IMR-90 (cell line): ENCODE results near the gene MYEF2. TPM values are rescaled to one million over a fixed set of nuclear protein-coding genes. Genes with fewer than 3 reads are reported as not detected.

Source experiments
- ATAC-seq: fragments of 200-7000 bp; cut with Tn5 transposase; 2 replicates; pipeline ENCODE4 v1.9.1; 2020; ENCODE audit warnings: low read depth, mild to moderate bottlenecking, moderate library complexity
- BruUV-seq: library from RNA; stranded (reverse); fragments of 400-500 nt; replicated peaks from 2 replicates; lab custom pipeline; 2021; lab: Mats Ljungman, UMichigan
- CTCF ChIA-PET: fragments of 300-600 bp; formaldehyde crosslinking; extraction: SDS; loops from one replicate; lab custom pipeline; 2021; ENCODE audit warnings: antibody characterized with exemption; lab: Yijun Ruan, JAX
- POLR2A ChIA-PET: fragments of 300-600 bp; sonication (Branson Sonifier 250); formaldehyde crosslinking; loops from one replicate; lab custom pipeline; 2022; ENCODE audit warnings: antibody characterized with exemption; ENCODE audit not compliant: unreplicated experiment; lab: Charles Lee
- DNase-seq: peaks from one replicate; pipeline ENCODE4 v3.0.0; 2013
- H2AFZ ChIP-seq: replicated peaks from 2 replicates; pipeline ENCODE3; 2013; ENCODE audit warnings: low read length, mild to moderate bottlenecking; ENCODE audit not compliant: poor library complexity
- H2AK5ac ChIP-seq: 2 replicates; pipeline ENCODE4 v1.6.1; 2013; ENCODE audit warnings: low read depth, low read length, inconsistent platforms
- H2AK9ac ChIP-seq: replicated peaks from 2 replicates; pipeline ENCODE3; 2013; ENCODE audit warnings: mild to moderate bottlenecking, low read depth, low read length, moderate library complexity; ENCODE audit not compliant: poor library complexity
- H2BK120ac ChIP-seq: 2 replicates; pipeline ENCODE4 v1.6.1; 2013; ENCODE audit warnings: low read depth, low read length, inconsistent platforms
- H2BK15ac ChIP-seq: 3 replicates; pipeline ENCODE4 v1.6.1; 2013; ENCODE audit warnings: low read depth, low read length, inconsistent platforms
- H2BK20ac ChIP-seq: 2 replicates; pipeline ENCODE4 v1.6.1; 2013; ENCODE audit warnings: low read depth, mild to moderate bottlenecking, inconsistent platforms, low read length, moderate library complexity
- H2BK5ac ChIP-seq: 2 replicates; pipeline ENCODE4 v1.6.1; 2013; ENCODE audit warnings: mild to moderate bottlenecking, low read depth, low read length, inconsistent platforms; ENCODE audit not compliant: poor library complexity, severe bottlenecking
- H3K14ac ChIP-seq: replicated peaks from 2 replicates; pipeline ENCODE4 v1.6.1; 2013; ENCODE audit warnings: low read depth, low read length, inconsistent platforms
- H3K18ac ChIP-seq: 2 replicates; pipeline ENCODE4 v1.6.1; 2013; ENCODE audit warnings: low read depth, low read length, control low read depth
- H3K23ac ChIP-seq: 2 replicates; pipeline ENCODE4 v1.6.1; 2013; ENCODE audit warnings: low read depth, low read length, inconsistent platforms
- H3K27ac ChIP-seq: 2 replicates; pipeline ENCODE4 v1.5.1; 2013; ENCODE audit warnings: mild to moderate bottlenecking, control low read depth, low read length; ENCODE audit not compliant: insufficient read depth
- H3K27me3 ChIP-seq: 2 replicates; pipeline ENCODE4 v1.6.1; 2013; ENCODE audit warnings: low read length; ENCODE audit not compliant: control insufficient read depth, insufficient read depth
- H3K36me3 ChIP-seq: 2 replicates; pipeline ENCODE4 v1.6.1; 2013; ENCODE audit warnings: low read length, mixed read lengths; ENCODE audit not compliant: control insufficient read depth, insufficient read depth
- H3K4ac ChIP-seq: 2 replicates; pipeline ENCODE4 v1.6.1; 2013; ENCODE audit warnings: low read depth, low read length, inconsistent platforms
- H3K4me1 ChIP-seq: 2 replicates; pipeline ENCODE4 v1.6.1; 2013; ENCODE audit warnings: low read length, mixed read lengths; ENCODE audit not compliant: control insufficient read depth, insufficient read depth
- H3K4me2 ChIP-seq: 2 replicates; pipeline ENCODE4 v1.6.1; 2013; ENCODE audit warnings: low read depth, mild to moderate bottlenecking, control low read depth, low read length, moderate library complexity
- H3K4me3 ChIP-seq: 2 replicates; pipeline ENCODE4 v1.5.1; 2013; ENCODE audit warnings: low read depth, mild to moderate bottlenecking, control low read depth, low read length, moderate library complexity; ENCODE audit not compliant: insufficient read depth
- H3K56ac ChIP-seq: 2 replicates; pipeline ENCODE4 v1.6.1; 2013; ENCODE audit warnings: low read length, inconsistent platforms; ENCODE audit not compliant: insufficient read depth; ENCODE audit errors: extremely low read depth
- H3K79me1 ChIP-seq, 2 experiments: 2 replicates each; pipeline ENCODE4 v1.6.1; 2013; ENCODE audit warnings: low read length in 2 of 2, inconsistent platforms in 1 of 2, low read depth in 1 of 2
- H3K9ac ChIP-seq: 2 replicates; pipeline ENCODE4 v1.6.1; 2013; ENCODE audit warnings: low read depth, low read length, control low read depth
- H3K9me1 ChIP-seq: 2 replicates; pipeline ENCODE4 v1.6.1; 2013; ENCODE audit warnings: low read length, inconsistent platforms; ENCODE audit not compliant: insufficient read depth
- H3K9me3 ChIP-seq: 2 replicates; pipeline ENCODE4 v1.6.1; 2013; ENCODE audit warnings: low read length; ENCODE audit not compliant: control insufficient read depth, insufficient read depth
- H4K20me1 ChIP-seq: 2 replicates; pipeline ENCODE4 v1.6.1; 2013; ENCODE audit warnings: low read length, inconsistent platforms; ENCODE audit not compliant: insufficient read depth
- H4K5ac ChIP-seq: 2 replicates; pipeline ENCODE4 v1.6.1; 2013; ENCODE audit warnings: mild to moderate bottlenecking, low read depth, low read length, control low read depth
- H4K8ac ChIP-seq, 2 experiments: 2 replicates each; pipeline ENCODE4 v1.6.1; 2013; ENCODE audit warnings: low read depth in 2 of 2, low read length in 2 of 2, control low read depth in 1 of 2, inconsistent platforms in 1 of 2
- H4K91ac ChIP-seq: 2 replicates; pipeline ENCODE4 v1.6.1; 2013; ENCODE audit warnings: low read depth, low read length, inconsistent platforms; ENCODE audit not compliant: insufficient read depth
- CEBPB ChIP-seq: IDR thresholded peaks from 2 replicates; pipeline ENCODE4 v1.6.1; 2012; ENCODE audit warnings: low read depth, low read length, improper control_type of control experiment
- MAFK ChIP-seq: IDR thresholded peaks from 2 replicates; pipeline ENCODE4 v1.6.1; 2012; ENCODE audit warnings: low read depth, low read length, improper control_type of control experiment
- MXI1 ChIP-seq: IDR thresholded peaks from 2 replicates; pipeline ENCODE4 v1.6.1; 2012; ENCODE audit warnings: low read depth, mild to moderate bottlenecking, low read length, moderate library complexity, borderline replicate concordance
- NFE2L2 ChIP-seq: fragments of 150-350 bp; IDR thresholded peaks from 2 replicates; pipeline ENCODE4 v1.6.1; 2016; ENCODE audit warnings: low read depth, mild to moderate bottlenecking, low read length
- POLR2A ChIP-seq: IDR thresholded peaks from 2 replicates; pipeline ENCODE4 v1.6.1; 2012; ENCODE audit warnings: mild to moderate bottlenecking, low read depth, low read length
- RFX5 ChIP-seq: IDR thresholded peaks from 2 replicates; pipeline ENCODE4 v1.8.0; 2012; ENCODE audit warnings: low read depth, mild to moderate bottlenecking, low read length, moderate library complexity
- WGBS, 2 experiments: methylation state at CpG; one replicate each; pipeline versions ENCODE4 v1.1.5 to v1.1.7; 2013; ENCODE audit warnings: missing lambda C conversion rate in 2 of 2; ENCODE audit not compliant: insufficient read length in 1 of 2; ENCODE audit errors: extremely low coverage in 2 of 2; 5-methylcytosine and 5-hydroxymethylcytosine counted together
- dilution Hi-C: fragments of 300-500 bp; cut with HindIII; formaldehyde crosslinking; loops from one replicate; pipeline ENCODE4 v1.14.3; 2018; ENCODE audit warnings: low sequenced_read_pairs; ENCODE audit not compliant: unreplicated experiment
- in situ Hi-C: fragments of 300-500 bp; cut with MboI; formaldehyde crosslinking; loops from 3 replicates; pipeline ENCODE4 v1.14.3; 2019; ENCODE audit warnings: low sequenced_read_pairs, inconsistent platforms, mixed read lengths
- intact Hi-C: fragments of 100-400 bp; cut with micrococcal nuclease; formaldehyde crosslinking; loops from 2 replicates; pipeline ENCODE4 v1.10.0; 2022
- polyA plus RNA-seq, 3 experiments: library from polyadenylated mRNA; depleted of rRNA; stranded (reverse); fragments of >200 nt; gene quantifications; 2 replicates each; pipeline ENCODE4 v1.2.3, GENCODE V29; 2012; ENCODE audit warnings: low replicate concordance in 1 of 3
- total RNA-seq: library from RNA; depleted of rRNA; stranded (reverse); fragments of >200 nt; gene quantifications from 2 replicates; pipeline ENCODE4 v1.2.3, GENCODE V29; 2012

The MYEF2 gene
- total and polyA plus RNA-seq, 2 of the 4 experiments (the other 2 are of a cell fraction), result 4.5 to 5.8 TPM

DNA sequence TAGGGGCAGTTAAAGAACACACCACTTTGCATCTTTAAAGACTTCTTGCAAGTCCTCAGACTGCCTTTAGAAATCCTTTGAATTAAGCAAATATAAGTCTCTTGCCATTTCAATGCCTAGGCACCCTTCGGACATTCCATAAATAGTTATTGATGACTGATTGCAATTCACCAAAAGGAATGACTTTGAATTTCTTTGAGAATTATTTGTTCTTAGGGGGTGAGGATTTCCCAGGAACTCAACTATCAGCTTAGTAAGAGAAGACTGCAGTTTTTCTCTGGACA, 495 bp upstream of the MYEF2 start:
- H3K56ac ChIP-seq, result no peak overlapping the region
- H2BK15ac ChIP-seq, result no peak overlapping the region
- H3K4ac ChIP-seq, result no peak overlapping the region
- no peak for DNase-seq
- H3K36me3 ChIP-seq, result no peaks in the 10 kb centered on the region
- intact Hi-C loops (no loop called here), in situ Hi-C loops (no loop called here), dilution Hi-C loops (no loop called here)
- H3K4me3 ChIP-seq, result peak overlapping the region; percentile 93; the same call in 1 of the 2 replicates
- no peak overlapping the region; the same call in 1 of the 2 replicates for H3K9ac ChIP-seq
- H2BK5ac ChIP-seq, result no peak overlapping the region
- no peaks in the 10 kb centered on the region for H4K20me1 ChIP-seq
- H3K9me1 ChIP-seq, result no peaks in the 10 kb centered on the region
- no peak overlapping the region for H2AK9ac ChIP-seq
- no TSS peak for BruUV-seq
- H3K27ac ChIP-seq, result no peak overlapping the region
- no peak overlapping the region for H4K91ac ChIP-seq
- no peak overlapping the region for H2AK5ac ChIP-seq
- 0 out of 2 replicates have a peak, but pooled peaks cover 2% of the 10 kb centered on the region for H3K27me3 ChIP-seq
- H4K5ac ChIP-seq, result no peak overlapping the region
- no peaks in the 10 kb centered on the region; the same call in 1 of the 2 replicates for H3K4me1 ChIP-seq
- H3K9me3 ChIP-seq, result no peaks in the 10 kb centered on the region
- no peak overlapping the region for H2BK20ac ChIP-seq
- H3K4me2 ChIP-seq, result peak overlapping the region; percentile 89; the same call in 1 of the 2 replicates
- peak overlapping the region; percentile 94 for H2AFZ ChIP-seq
- peaks cover 11 to 15% of the 10 kb centered on the region in 2 experiments for H3K79me1 ChIP-seq
- ChIA-PET POLR2A (no interaction called here), CTCF (no interaction called here)
- no peak overlapping the region for H3K14ac ChIP-seq
- no peak for TF ChIP-seq CEBPB
- TF ChIP-seq MAFK, result no peak
- TF ChIP-seq RFX5, result no peak
- TF ChIP-seq MXI1, result no peak
- no peak for TF ChIP-seq NFE2L2
- no peak for TF ChIP-seq POLR2A
- peak overlapping the region; percentile 22; the same call in 1 of the 2 replicates for H3K23ac ChIP-seq
- no peak overlapping the region for H3K18ac ChIP-seq
- peak overlapping the region; percentile 44 to 85 for H4K8ac ChIP-seq
- ATAC-seq, result no peak
- WGBS, 2 experiments, result no CpG with 5 or more reads among the region's 1 CpG
- H2BK120ac ChIP-seq, result no peak overlapping the region
